OCI-LY1 (cell line): ENCODE data around the gene NUMA1.

Experiments
- EZH2 ChIP-seq: fragments of 200-600 bp; sonication (generic), shearing (Covaris generic); IDR thresholded peaks from 2 replicates; pipeline ENCODE4 v1.8.0; 2017; ENCODE audit warnings: borderline replicate concordance, mixed run types, mild to moderate bottlenecking, antibody characterized with exemption, low read length, moderate library complexity, mixed read lengths
- TF ChIP-seq, protein P1 (sequence below): fragments of 200-600 bp; sonication (generic), shearing (Covaris generic); IDR thresholded peaks from 2 replicates; pipeline ENCODE4 v1.5.1; 2017; ENCODE audit warnings: mild to moderate bottlenecking, antibody characterized with exemption, low read length, moderate library complexity, mixed read lengths

DNA sequence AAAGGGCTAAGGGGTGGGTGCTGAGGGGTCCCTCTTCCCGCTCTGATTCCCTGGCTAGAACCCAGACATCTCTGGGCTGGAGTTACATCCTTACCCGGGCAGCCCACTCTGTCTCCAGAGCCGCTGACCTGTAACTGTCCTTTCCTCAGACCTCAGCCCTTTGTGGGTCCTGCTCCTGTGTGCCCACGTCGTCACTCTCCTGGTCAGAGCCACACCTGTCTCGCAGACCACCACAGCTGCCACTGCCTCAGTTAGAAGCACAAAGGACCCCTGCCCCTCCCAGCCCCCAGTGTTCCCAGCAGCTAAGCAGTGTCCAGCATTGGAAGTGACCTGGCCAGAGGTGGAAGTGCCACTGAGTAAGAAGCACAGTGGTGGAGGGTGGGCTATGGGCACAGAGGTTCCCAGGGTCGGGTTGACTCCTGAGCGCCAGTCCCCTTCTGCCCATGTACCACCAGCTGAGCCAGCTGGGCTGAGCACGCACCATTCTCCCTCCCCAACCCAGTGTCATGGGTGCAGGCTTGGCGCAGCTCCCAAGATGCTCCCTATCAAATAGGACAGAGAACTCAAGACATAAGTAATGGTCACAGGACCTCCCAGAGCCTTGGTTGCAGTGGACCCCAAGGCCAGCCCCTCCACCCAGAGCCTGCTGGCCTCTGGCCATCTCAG is 80.0 kb downstream of the NUMA1 start:
- no peak for TF ChIP-seq EZH2
- TF ChIP-seq, protein P1, sequence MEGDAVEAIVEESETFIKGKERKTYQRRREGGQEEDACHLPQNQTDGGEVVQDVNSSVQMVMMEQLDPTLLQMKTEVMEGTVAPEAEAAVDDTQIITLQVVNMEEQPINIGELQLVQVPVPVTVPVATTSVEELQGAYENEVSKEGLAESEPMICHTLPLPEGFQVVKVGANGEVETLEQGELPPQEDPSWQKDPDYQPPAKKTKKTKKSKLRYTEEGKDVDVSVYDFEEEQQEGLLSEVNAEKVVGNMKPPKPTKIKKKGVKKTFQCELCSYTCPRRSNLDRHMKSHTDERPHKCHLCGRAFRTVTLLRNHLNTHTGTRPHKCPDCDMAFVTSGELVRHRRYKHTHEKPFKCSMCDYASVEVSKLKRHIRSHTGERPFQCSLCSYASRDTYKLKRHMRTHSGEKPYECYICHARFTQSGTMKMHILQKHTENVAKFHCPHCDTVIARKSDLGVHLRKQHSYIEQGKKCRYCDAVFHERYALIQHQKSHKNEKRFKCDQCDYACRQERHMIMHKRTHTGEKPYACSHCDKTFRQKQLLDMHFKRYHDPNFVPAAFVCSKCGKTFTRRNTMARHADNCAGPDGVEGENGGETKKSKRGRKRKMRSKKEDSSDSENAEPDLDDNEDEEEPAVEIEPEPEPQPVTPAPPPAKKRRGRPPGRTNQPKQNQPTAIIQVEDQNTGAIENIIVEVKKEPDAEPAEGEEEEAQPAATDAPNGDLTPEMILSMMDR = no peak
